Measurements from ENCODE around the gene SEMA4B.

SEMA4B gene

GRCh38 chr15:90194655-90195054, 6.5 kb upstream of the SEMA4B start:
- FAIRE-seq, result no peak
- TF ChIP-seq TAF1 (IDR thresholded peaks at IDR 0.05; ENCODE audit: borderline replicate concordance, low read depth, low read length) (no peak), POLR2AphosphoS5 (IDR thresholded peaks at IDR 0.05; ENCODE audit: low read depth, low read length) (no peak), POLR2A (IDR thresholded peaks at IDR 0.05; ENCODE audit: low read depth, low read length) (no peak)
- DNase-seq (ENCODE audit: insufficient read length), result no peak

GRCh38 chr15:90200534-90201129, 498 bp upstream of the SEMA4B start:
- TF ChIP-seq TAF1 (IDR thresholded peaks at IDR 0.05; ENCODE audit: borderline replicate concordance, low read depth, low read length) (no peak), POLR2AphosphoS5 (IDR thresholded peaks at IDR 0.05; ENCODE audit: low read depth, low read length) (no peak), POLR2A (IDR thresholded peaks at IDR 0.05; ENCODE audit: low read depth, low read length) (no peak)
- DNase-seq (ENCODE audit: insufficient read length) (no peak), FAIRE-seq (no peak)

- TF ChIP-seq POLR2AphosphoS5 (IDR thresholded peaks at IDR 0.05; ENCODE audit: low read depth, low read length) (no peak), TAF1 (IDR thresholded peaks at IDR 0.05; ENCODE audit: borderline replicate concordance, low read depth, low read length) (no peak), POLR2A (IDR thresholded peaks at IDR 0.05; ENCODE audit: low read depth, low read length) (no peak)
- FAIRE-seq (no peak), DNase-seq (ENCODE audit: insufficient read length) (no peak)
Measured at GRCh38 chr15:90201944-90202375, 830 bp downstream of the SEMA4B start.

GRCh38 chr15:90202929-90203328, 1.8 kb downstream of the SEMA4B start:
- DNase-seq (ENCODE audit: insufficient read length), result no peak
- no peak for FAIRE-seq
- TF ChIP-seq POLR2A (IDR thresholded peaks at IDR 0.05; ENCODE audit: low read depth, low read length) (no peak), TAF1 (IDR thresholded peaks at IDR 0.05; ENCODE audit: borderline replicate concordance, low read depth, low read length) (no peak), POLR2AphosphoS5 (IDR thresholded peaks at IDR 0.05; ENCODE audit: low read depth, low read length) (no peak)

- TF ChIP-seq POLR2A (IDR thresholded peaks at IDR 0.05; ENCODE audit: low read depth, low read length), result no peak
- no peak for TF ChIP-seq POLR2AphosphoS5 (IDR thresholded peaks at IDR 0.05; ENCODE audit: low read depth, low read length)
- no peak for TF ChIP-seq TAF1 (IDR thresholded peaks at IDR 0.05; ENCODE audit: borderline replicate concordance, low read depth, low read length)
- no peak for FAIRE-seq
Measured at GRCh38 chr15:90203473-90203872, 2.3 kb downstream of the SEMA4B start.

GRCh38 chr15:90203922-90204321, 2.8 kb downstream of the SEMA4B start:
- TF ChIP-seq POLR2A (IDR thresholded peaks at IDR 0.05; ENCODE audit: low read depth, low read length) (no peak), POLR2AphosphoS5 (IDR thresholded peaks at IDR 0.05; ENCODE audit: low read depth, low read length) (no peak), TAF1 (IDR thresholded peaks at IDR 0.05; ENCODE audit: borderline replicate concordance, low read depth, low read length) (no peak)
- DNase-seq (ENCODE audit: insufficient read length), result no peak
- no peak for FAIRE-seq

More at GRCh38 chr15:90203473-90203872, 2.3 kb downstream of the SEMA4B start:
- DNase-seq (ENCODE audit: insufficient read length), result no peak

GRCh38 chr15:90205050-90205848, 4.1 kb downstream of the SEMA4B start:
- TF ChIP-seq POLR2AphosphoS5 (IDR thresholded peaks at IDR 0.05; ENCODE audit: low read depth, low read length) (no peak), TAF1 (IDR thresholded peaks at IDR 0.05; ENCODE audit: borderline replicate concordance, low read depth, low read length) (no peak), POLR2A (IDR thresholded peaks at IDR 0.05; ENCODE audit: low read depth, low read length) (no peak)
- DNase-seq (ENCODE audit: insufficient read length) (no peak), FAIRE-seq (no peak)

GRCh38 chr15:90205886-90206285, 4.8 kb downstream of the SEMA4B start:
- no peak for FAIRE-seq
- DNase-seq (ENCODE audit: insufficient read length), result no peak
- TF ChIP-seq POLR2A (IDR thresholded peaks at IDR 0.05; ENCODE audit: low read depth, low read length), result no peak
- TF ChIP-seq POLR2AphosphoS5 (IDR thresholded peaks at IDR 0.05; ENCODE audit: low read depth, low read length), result no peak
- no peak for TF ChIP-seq TAF1 (IDR thresholded peaks at IDR 0.05; ENCODE audit: borderline replicate concordance, low read depth, low read length)

- no peak for TF ChIP-seq POLR2A (IDR thresholded peaks at IDR 0.05; ENCODE audit: low read depth, low read length)
- no peak for TF ChIP-seq POLR2AphosphoS5 (IDR thresholded peaks at IDR 0.05; ENCODE audit: low read depth, low read length)
- DNase-seq (ENCODE audit: insufficient read length), result no peak
- FAIRE-seq, result no peak
Measured at GRCh38 chr15:90207252-90207651, 6.1 kb downstream of the SEMA4B start.

GRCh38 chr15:90208356-90208755, 7.2 kb downstream of the SEMA4B start:
- no peak for FAIRE-seq
- TF ChIP-seq TAF1 (IDR thresholded peaks at IDR 0.05; ENCODE audit: borderline replicate concordance, low read depth, low read length) (no peak), POLR2A (IDR thresholded peaks at IDR 0.05; ENCODE audit: low read depth, low read length) (no peak), POLR2AphosphoS5 (IDR thresholded peaks at IDR 0.05; ENCODE audit: low read depth, low read length) (no peak)

GRCh38 chr15:90209591-90209990, 8.5 kb downstream of the SEMA4B start:
- FAIRE-seq, result peak; percentile 94
- TF ChIP-seq POLR2A (IDR thresholded peaks at IDR 0.05; ENCODE audit: low read depth, low read length) (0 out of 2 replicates have a peak, but pooled peaks have one; percentile 44), POLR2AphosphoS5 (IDR thresholded peaks at IDR 0.05; ENCODE audit: low read depth, low read length) (peak; percentile 30; the same call in 1 of the 2 replicates), TAF1 (IDR thresholded peaks at IDR 0.05; ENCODE audit: borderline replicate concordance, low read depth, low read length) (no peak)

More at GRCh38 chr15:90208356-90208755, 7.2 kb downstream of the SEMA4B start:
- DNase-seq (ENCODE audit: insufficient read length), result no peak

GRCh38 chr15:90210593-90210992, 9.5 kb downstream of the SEMA4B start:
- DNase-seq (ENCODE audit: insufficient read length), result no peak
- TF ChIP-seq TAF1 (IDR thresholded peaks at IDR 0.05; ENCODE audit: borderline replicate concordance, low read depth, low read length), result no peak
- no peak for TF ChIP-seq POLR2AphosphoS5 (IDR thresholded peaks at IDR 0.05; ENCODE audit: low read depth, low read length)
- TF ChIP-seq POLR2A (IDR thresholded peaks at IDR 0.05; ENCODE audit: low read depth, low read length), result no peak
- FAIRE-seq, result no peak

More at GRCh38 chr15:90209591-90209990, 8.5 kb downstream of the SEMA4B start:
- DNase-seq (ENCODE audit: insufficient read length), result no peak

Data from GM12892 (cell line).